ENCODE results near the gene TMEM132C.

- no peak for TF ChIP-seq MAX (IDR thresholded peaks at IDR 0.05)
- TF ChIP-seq RAD21 (IDR thresholded peaks at IDR 0.05; ENCODE audit: low read depth), result no peak
- no peak for TF ChIP-seq NFIC (IDR thresholded peaks at IDR 0.05)
- TF ChIP-seq EP300 (IDR thresholded peaks at IDR 0.05; ENCODE audit: borderline replicate concordance), result no peak
- no peak for TF ChIP-seq TAF1 (IDR thresholded peaks at IDR 0.05; ENCODE audit: low read depth)
- TF ChIP-seq ZBTB7A (IDR thresholded peaks at IDR 0.05; ENCODE audit: low read depth), result no peak
- TF ChIP-seq YY1 (IDR thresholded peaks at IDR 0.05; ENCODE audit: low read depth), result no peak
- TF ChIP-seq, protein P1, sequence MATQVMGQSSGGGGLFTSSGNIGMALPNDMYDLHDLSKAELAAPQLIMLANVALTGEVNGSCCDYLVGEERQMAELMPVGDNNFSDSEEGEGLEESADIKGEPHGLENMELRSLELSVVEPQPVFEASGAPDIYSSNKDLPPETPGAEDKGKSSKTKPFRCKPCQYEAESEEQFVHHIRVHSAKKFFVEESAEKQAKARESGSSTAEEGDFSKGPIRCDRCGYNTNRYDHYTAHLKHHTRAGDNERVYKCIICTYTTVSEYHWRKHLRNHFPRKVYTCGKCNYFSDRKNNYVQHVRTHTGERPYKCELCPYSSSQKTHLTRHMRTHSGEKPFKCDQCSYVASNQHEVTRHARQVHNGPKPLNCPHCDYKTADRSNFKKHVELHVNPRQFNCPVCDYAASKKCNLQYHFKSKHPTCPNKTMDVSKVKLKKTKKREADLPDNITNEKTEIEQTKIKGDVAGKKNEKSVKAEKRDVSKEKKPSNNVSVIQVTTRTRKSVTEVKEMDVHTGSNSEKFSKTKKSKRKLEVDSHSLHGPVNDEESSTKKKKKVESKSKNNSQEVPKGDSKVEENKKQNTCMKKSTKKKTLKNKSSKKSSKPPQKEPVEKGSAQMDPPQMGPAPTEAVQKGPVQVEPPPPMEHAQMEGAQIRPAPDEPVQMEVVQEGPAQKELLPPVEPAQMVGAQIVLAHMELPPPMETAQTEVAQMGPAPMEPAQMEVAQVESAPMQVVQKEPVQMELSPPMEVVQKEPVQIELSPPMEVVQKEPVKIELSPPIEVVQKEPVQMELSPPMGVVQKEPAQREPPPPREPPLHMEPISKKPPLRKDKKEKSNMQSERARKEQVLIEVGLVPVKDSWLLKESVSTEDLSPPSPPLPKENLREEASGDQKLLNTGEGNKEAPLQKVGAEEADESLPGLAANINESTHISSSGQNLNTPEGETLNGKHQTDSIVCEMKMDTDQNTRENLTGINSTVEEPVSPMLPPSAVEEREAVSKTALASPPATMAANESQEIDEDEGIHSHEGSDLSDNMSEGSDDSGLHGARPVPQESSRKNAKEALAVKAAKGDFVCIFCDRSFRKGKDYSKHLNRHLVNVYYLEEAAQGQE (IDR thresholded peaks at IDR 0.05; ENCODE audit: low read depth), result no peak
- TF ChIP-seq, protein P2, sequence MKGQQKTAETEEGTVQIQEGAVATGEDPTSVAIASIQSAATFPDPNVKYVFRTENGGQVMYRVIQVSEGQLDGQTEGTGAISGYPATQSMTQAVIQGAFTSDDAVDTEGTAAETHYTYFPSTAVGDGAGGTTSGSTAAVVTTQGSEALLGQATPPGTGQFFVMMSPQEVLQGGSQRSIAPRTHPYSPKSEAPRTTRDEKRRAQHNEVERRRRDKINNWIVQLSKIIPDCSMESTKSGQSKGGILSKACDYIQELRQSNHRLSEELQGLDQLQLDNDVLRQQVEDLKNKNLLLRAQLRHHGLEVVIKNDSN (IDR thresholded peaks at IDR 0.05), result no peak
- no peak for TF ChIP-seq CEBPB (IDR thresholded peaks at IDR 0.05)
- TF ChIP-seq FOXM1 (IDR thresholded peaks at IDR 0.05; ENCODE audit: borderline replicate concordance, low read depth), result no peak
- TF ChIP-seq TEAD4 (IDR thresholded peaks at IDR 0.05), result no peak
- TF ChIP-seq TCF12 (IDR thresholded peaks at IDR 0.05; ENCODE audit: low read depth), result no peak
These were observed 441.8 kb downstream of the TMEM132C start for GRCh38 chr12:128708789-128709188.

Measured in Ishikawa (cell line).